Esophagus squamous epithelium (tissue), 5 donors: ENCODE measurements around the gene DNAAF5. TPM values are rescaled to one million over a fixed set of nuclear protein-coding genes. Genes with fewer than 3 reads are reported as not detected.
A peak's percentile ranks its signal among the peaks of the same experiment; 100 is the strongest.

Source experiments
- DNase-seq: peaks from one replicate; lab custom pipeline; 2025; lab: John Stamatoyannopoulos, UW
- H3K27ac ChIP-seq, 4 donors: fragments of 200-600 bp; sonication (generic); one replicate each; pipeline ENCODE4 v1.5.1; 2016 to 2019; ENCODE audit warnings: mild to moderate bottlenecking in 1 of 4
- H3K27me3 ChIP-seq, 4 donors: fragments of 200-600 bp; sonication (generic); 1 replicate in 3 of 4; 2 replicates in 1 of 4; pipeline versions ENCODE4 v1.5.1 to v1.6.0; 2017 to 2021; ENCODE audit warnings: antibody characterized with exemption in 1 of 4
- H3K36me3 ChIP-seq, 3 donors: fragments of 200-600 bp; sonication (generic); one replicate each; pipeline ENCODE4 v1.5.1; 2016 to 2019
- H3K4me1 ChIP-seq, 3 donors: fragments of 200-600 bp; sonication (generic); one replicate each; pipeline ENCODE4 v1.5.1; 2017 to 2019
- H3K4me3 ChIP-seq, 4 donors: fragments of 200-600 bp; sonication (generic); 1 replicate in 3 of 4; 2 replicates in 1 of 4; pipeline ENCODE4 v1.5.1; 2016 to 2019; ENCODE audit warnings: mild to moderate bottlenecking in 2 of 4, moderate library complexity in 1 of 4
- H3K9me3 ChIP-seq, 3 donors: fragments of 200-600 bp; sonication (generic); one replicate each; pipeline ENCODE4 v1.5.1; 2016 to 2019
- CTCF ChIP-seq, 6 experiments: fragments of 450-650 bp in 4 of 6; fragments of 200-600 bp in 2 of 6; sonication (generic) in 2 of 6; IDR thresholded peaks; one replicate each; pipeline ENCODE4 v1.5.1; 2016 to 2019; ENCODE audit warnings: antibody characterized with exemption in 6 of 6, mild to moderate bottlenecking in 4 of 6, moderate library complexity in 4 of 6
- POLR2A ChIP-seq, 4 donors: fragments of 450-650 bp; IDR thresholded peaks; one replicate each; pipeline ENCODE4 v1.6.1; 2017; ENCODE audit warnings: antibody characterized with exemption in 4 of 4, mild to moderate bottlenecking in 4 of 4, moderate library complexity in 3 of 4
- WGBS, 2 donors: methylation state at CpG; one replicate each; pipeline ENCODE4 v1.1.5; 2018; 5-methylcytosine and 5-hydroxymethylcytosine counted together
- intact Hi-C: fragments of 100-400 bp; cut with DNase I; formaldehyde crosslinking; loops from one replicate; pipeline ENCODE4 v1.15.0; 2022
- total RNA-seq, 4 donors: library from RNA; depleted of rRNA; stranded (reverse); fragments of >200 nt; gene quantifications; one replicate each; pipeline ENCODE4 v1.1.0, GENCODE V29; 2016
- donor health status: DM: yes; HTN: yes; CAD: no.

DNAAF5 gene
- total RNA-seq, 4 donors from 2014 or later: 23.7 to 30.1 (median 28.2) TPM

- peaks cover 6 to 98% (median 14%) of the 10 kb centered on the region in 3 donors for H3K36me3 ChIP-seq
- no peaks in the 10 kb centered on the region for H3K27me3 ChIP-seq
- WGBS, 2 donors: 78 to 92% methylated on average over 4 to 6 of the region's 9 CpGs
- DNase-seq: no peak
- H3K9me3 ChIP-seq: no peaks in the 10 kb centered on the region
- no peak overlapping the region for H3K4me3 ChIP-seq
- intact Hi-C loops: no loop called here
- peaks cover 0 to 16% (median 0%) of the 10 kb centered on the region in 3 donors for H3K4me1 ChIP-seq
- H3K27ac ChIP-seq: no peak overlapping the region
- TF ChIP-seq CTCF (IDR thresholded peaks at IDR 0.05) (no peak), POLR2A (IDR thresholded peaks at IDR 0.05) (no peak)
Measured at GRCh38 chr7:779480-779879, 53.0 kb downstream of the DNAAF5 start.

- peaks cover 0 to 16% (median 0%) of the 10 kb centered on the region in 3 donors for H3K4me1 ChIP-seq
- intact Hi-C loops: no loop called here
- no peak for DNase-seq
- TF ChIP-seq POLR2A (IDR thresholded peaks at IDR 0.05) (no peak), CTCF (IDR thresholded peaks at IDR 0.05) (no peak)
- H3K4me3 ChIP-seq: no peak overlapping the region
- no peaks in the 10 kb centered on the region for H3K9me3 ChIP-seq
- H3K27ac ChIP-seq: peak overlapping the region in 1 of 4 donors; percentile 22
- no peaks in the 10 kb centered on the region for H3K27me3 ChIP-seq
- 70 to 78% methylated on average over 4 to 12 of the region's 14 CpGs for WGBS, 2 donors
- H3K36me3 ChIP-seq: peaks cover 6 to 99% (median 14%) of the 10 kb centered on the region in 3 donors
Measured at GRCh38 chr7:780081-780480, 53.6 kb downstream of the DNAAF5 start.

GRCh38 chr7:780516-780915 is 54.0 kb downstream of the DNAAF5 start:
- WGBS, 2 donors: 86 to 90% methylated on average over 10 of the region's 10 CpGs
- Histone ChIP-seq H3K27ac (no peak overlapping the region), H3K4me3 (no peak overlapping the region), H3K4me1 (peaks cover 0 to 16% (median 0%) of the 10 kb centered on the region in 3 donors), H3K9me3 (no peaks in the 10 kb centered on the region), H3K27me3 (no peaks in the 10 kb centered on the region), H3K36me3 (peaks cover 6 to 99% (median 14%) of the 10 kb centered on the region in 3 donors)
- intact Hi-C loops: no loop called here
- DNase-seq: no peak
- TF ChIP-seq POLR2A (IDR thresholded peaks at IDR 0.05): no peak
- no peak for TF ChIP-seq CTCF (IDR thresholded peaks at IDR 0.05)

GRCh38 chr7:781186-781849 is 54.8 kb downstream of the DNAAF5 start:
- Histone ChIP-seq H3K4me3 (peak overlapping the region in 1 of 4 donors; percentile 3), H3K27me3 (no peaks in the 10 kb centered on the region), H3K27ac (peak overlapping the region in 3 of 4 donors; percentile 35 to 57 (median 47)), H3K4me1 (peaks cover 0 to 16% (median 0%) of the 10 kb centered on the region in 3 donors), H3K9me3 (no peaks in the 10 kb centered on the region), H3K36me3 (peaks cover 6 to 97% (median 13%) of the 10 kb centered on the region in 3 donors)
- WGBS, 2 donors: 75 to 82% methylated on average over 20 to 23 of the region's 23 CpGs
- intact Hi-C loops: no loop called here
- no peak for DNase-seq
- TF ChIP-seq CTCF (IDR thresholded peaks at IDR 0.05): no peak
- TF ChIP-seq POLR2A (IDR thresholded peaks at IDR 0.05): no peak

GRCh38 chr7:781936-782529 is 55.5 kb downstream of the DNAAF5 start:
- Histone ChIP-seq H3K27ac (peak overlapping the region in 3 of 4 donors; percentile 35 to 57 (median 47)), H3K4me3 (no peak overlapping the region), H3K27me3 (no peaks in the 10 kb centered on the region), H3K36me3 (peaks cover 6 to 90% (median 8%) of the 10 kb centered on the region in 3 donors), H3K4me1 (peaks cover 0 to 22% (median 0%) of the 10 kb centered on the region in 3 donors), H3K9me3 (no peaks in the 10 kb centered on the region)
- DNase-seq: no peak
- WGBS, 2 donors: 90 to 94% methylated on average over 13 to 49 of the region's 80 CpGs
- intact Hi-C loops: no loop called here
- no peak for TF ChIP-seq CTCF (IDR thresholded peaks at IDR 0.05)
- no peak for TF ChIP-seq POLR2A (IDR thresholded peaks at IDR 0.05)
